HG03039 (cell line): ENCODE measurements around the gene TAOK3.

Source experiments
- ATAC-seq: cut with Tn5 transposase; IDR thresholded peaks from one replicate; pipeline ENCODE4 v1.9.1; 2021; ENCODE audit warnings: mild to moderate bottlenecking, moderate library complexity; ENCODE audit not compliant: unreplicated experiment

The TAOK3 gene

DNA sequence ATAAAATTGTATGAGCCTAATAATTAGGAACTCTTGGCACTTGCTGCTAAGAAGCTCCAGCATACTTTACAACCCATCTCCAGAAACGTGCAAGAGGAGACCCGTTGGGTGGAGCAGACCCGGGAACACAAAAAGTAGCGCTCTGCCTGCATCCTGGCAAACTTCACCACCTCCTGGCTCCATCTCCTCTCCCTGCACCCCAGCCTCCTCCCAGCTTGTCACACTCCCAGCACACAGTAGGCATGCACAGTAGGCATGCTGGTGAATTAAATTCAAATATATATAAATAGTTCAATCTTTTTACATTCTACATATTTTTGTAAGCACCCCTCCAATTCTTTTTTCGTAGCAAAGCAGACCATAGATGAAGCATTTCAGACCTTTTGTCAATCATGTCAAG, 270.1 kb downstream of the TAOK3 start:
- ATAC-seq = no peak

DNA sequence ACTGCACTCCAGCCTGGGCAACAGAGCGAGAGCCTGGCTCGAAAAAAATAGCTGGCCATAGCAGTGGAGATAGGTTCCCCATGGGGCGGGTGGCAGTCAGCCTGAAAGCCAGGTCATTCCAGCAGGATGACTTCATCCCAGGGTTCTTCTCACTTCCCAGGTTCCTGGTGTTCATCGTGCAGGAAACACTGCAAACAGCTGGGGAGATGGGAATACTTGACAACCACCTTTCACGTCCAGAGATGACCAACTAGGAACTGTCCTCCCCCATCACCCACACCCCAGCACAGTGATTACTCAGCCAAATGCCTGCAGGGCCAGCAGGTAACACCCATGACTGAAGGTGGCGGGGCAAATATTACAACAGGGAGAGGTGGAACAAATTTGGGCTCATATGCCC, 270.6 kb downstream of the TAOK3 start:
- no peak for ATAC-seq

DNA sequence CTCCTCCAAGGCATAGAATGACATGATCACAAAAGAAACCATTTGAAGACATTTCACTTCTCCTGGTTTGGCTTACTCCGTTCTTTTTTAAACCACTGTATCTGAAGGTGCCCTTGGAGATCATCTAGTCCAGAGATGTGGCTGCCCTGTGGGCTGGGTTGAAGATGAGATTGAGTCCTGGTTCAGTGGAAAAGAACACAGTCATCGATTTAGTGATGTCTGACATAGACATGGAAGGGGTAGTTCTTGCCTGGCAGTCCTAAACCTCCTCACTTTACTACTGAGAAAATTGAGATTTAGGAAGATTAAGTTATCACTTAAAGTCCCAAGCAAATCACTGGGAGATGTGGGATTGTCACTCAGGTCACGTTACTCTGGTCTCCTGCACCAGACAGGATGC, 271.7 kb downstream of the TAOK3 start:
- no peak for ATAC-seq
